ENCODE data around the gene PMEPA1.

- TF ChIP-seq ZNF23 (tag by site-specific recombination; IDR thresholded peaks at IDR 0.05; ENCODE audit: borderline replicate concordance) (no peak), ZNF280D (tag by site-specific recombination; IDR thresholded peaks at IDR 0.05) (no peak), KLF7 (tag by site-specific recombination; IDR thresholded peaks at IDR 0.05; ENCODE audit: borderline replicate concordance) (no peak)
Measured at GRCh38 chr20:57671662-57672061, 38.2 kb downstream of the PMEPA1 start.
